Prostate gland (tissue), 2 donors: ENCODE results near the gene WDR3.

Experiments
- CTCF ChIP-seq, 4 experiments: fragments of 200-600 bp in 2 of 4; fragments of 450-650 bp in 2 of 4; sonication (generic) in 2 of 4; IDR thresholded peaks; 1 replicate in 3 of 4; 2 replicates in 1 of 4; pipeline ENCODE4 v1.5.1; 2016 to 2019; ENCODE audit warnings: antibody characterized with exemption in 4 of 4, mild to moderate bottlenecking in 2 of 4, moderate library complexity in 2 of 4
- POLR2A ChIP-seq: fragments of 450-650 bp; IDR thresholded peaks from one replicate; pipeline ENCODE4 v1.6.1; 2016; ENCODE audit warnings: antibody characterized with exemption, mild to moderate bottlenecking

- TF ChIP-seq CTCF (IDR thresholded peaks at IDR 0.05) (no peak), POLR2A (no peak)
These were observed 52.1 kb downstream of the WDR3 start for GRCh38 chr1:117981455-117982192.
